Measurements from ENCODE around the gene CACNG6. TPM values are rescaled to one million over a fixed set of nuclear protein-coding genes. Genes with fewer than 3 reads are reported as not detected.
A peak's percentile ranks its signal among the peaks of the same experiment; 100 is the strongest.

Gene CACNG6
- total RNA-seq, 1 experiment from 2014 or later = 2.5 TPM

DNA sequence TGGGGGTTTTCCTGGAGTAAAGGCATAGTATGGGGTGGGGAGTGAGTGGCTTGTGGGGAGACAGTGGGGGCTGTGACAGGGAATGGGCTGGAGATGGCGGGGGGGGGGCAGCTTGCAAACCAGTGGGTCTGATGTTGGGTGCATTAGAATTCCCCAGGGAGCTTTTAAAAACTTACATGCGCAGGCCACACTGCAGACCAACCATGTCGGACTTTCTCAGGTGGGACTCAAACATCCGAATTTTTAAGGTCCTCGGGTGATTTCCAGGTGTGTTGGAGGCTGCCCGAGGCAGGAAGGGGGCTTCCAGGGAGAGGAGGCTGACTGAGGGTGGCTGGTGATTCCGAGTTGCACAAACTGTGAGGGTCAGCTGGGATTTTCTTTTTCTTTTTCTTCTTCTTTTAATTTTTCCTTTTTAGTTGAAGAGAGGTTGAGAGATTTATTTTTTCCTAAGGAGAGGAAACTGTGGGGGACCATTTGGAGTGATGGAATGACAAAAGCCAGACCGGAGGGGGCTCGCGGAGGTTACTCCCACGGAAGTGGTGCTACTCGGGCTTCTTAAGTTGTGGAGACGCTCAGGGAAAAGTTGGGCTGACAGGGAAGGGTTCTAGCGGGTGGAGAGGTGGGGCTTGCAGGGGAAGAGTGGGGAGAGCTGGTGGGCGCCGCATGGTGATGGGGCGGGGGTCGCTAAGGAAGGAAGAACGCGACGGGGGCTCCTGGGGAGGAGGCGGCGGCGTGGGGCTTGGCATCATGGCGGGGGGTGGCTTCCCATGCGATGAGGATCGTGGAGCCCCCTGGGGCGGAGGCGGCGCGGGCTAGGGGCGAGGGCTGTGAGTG lies 29.7 kb upstream of the CACNG6 start:
- DNase-seq (ENCODE audit: low spot score) (no peak), ATAC-seq (peak; percentile 5; the same call in 1 of the 2 replicates)
- Mint-ChIP-seq H3K27me3 (ENCODE audit: low read depth) (peaks cover 5% of the 10 kb centered on the region; the same call in 1 of the 2 replicates), H3K36me3 (peaks cover 23% of the 10 kb centered on the region), H3K4me3 (peak overlapping the region; percentile 79), H3K27ac (no peak overlapping the region), H3K9me3 (no peaks in the 10 kb centered on the region), H3K4me1 (peaks cover 49% of the 10 kb centered on the region)
- POLR2A ChIA-PET = interaction anchor here (1.1 to 1.3 kb wide), 3 partner anchors 19 to 93 kb away, joined by 5 to 7 read pairs (median 5); partner anchors contain the start of gene MYADM
- CTCF ChIA-PET = interaction anchor here (1.0 to 6.4 kb wide), 8 partner anchors 14 to 68 kb away, joined by 3 to 38 read pairs (median 6); partner anchors contain the start of gene CACNG7
- TF ChIP-seq, protein P1, sequence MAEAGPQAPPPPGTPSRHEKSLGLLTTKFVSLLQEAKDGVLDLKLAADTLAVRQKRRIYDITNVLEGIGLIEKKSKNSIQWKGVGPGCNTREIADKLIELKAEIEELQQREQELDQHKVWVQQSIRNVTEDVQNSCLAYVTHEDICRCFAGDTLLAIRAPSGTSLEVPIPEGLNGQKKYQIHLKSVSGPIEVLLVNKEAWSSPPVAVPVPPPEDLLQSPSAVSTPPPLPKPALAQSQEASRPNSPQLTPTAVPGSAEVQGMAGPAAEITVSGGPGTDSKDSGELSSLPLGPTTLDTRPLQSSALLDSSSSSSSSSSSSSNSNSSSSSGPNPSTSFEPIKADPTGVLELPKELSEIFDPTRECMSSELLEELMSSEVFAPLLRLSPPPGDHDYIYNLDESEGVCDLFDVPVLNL (CRISPR knock-in tag; IDR thresholded peaks at IDR 0.05; ENCODE audit: borderline replicate concordance, low read depth) = no peak
- TF ChIP-seq CBFB (CRISPR knock-in tag; IDR thresholded peaks at IDR 0.05; ENCODE audit: low read depth) (no peak), NR1H2 (CRISPR knock-in tag; IDR thresholded peaks at IDR 0.05) (no peak)

DNA sequence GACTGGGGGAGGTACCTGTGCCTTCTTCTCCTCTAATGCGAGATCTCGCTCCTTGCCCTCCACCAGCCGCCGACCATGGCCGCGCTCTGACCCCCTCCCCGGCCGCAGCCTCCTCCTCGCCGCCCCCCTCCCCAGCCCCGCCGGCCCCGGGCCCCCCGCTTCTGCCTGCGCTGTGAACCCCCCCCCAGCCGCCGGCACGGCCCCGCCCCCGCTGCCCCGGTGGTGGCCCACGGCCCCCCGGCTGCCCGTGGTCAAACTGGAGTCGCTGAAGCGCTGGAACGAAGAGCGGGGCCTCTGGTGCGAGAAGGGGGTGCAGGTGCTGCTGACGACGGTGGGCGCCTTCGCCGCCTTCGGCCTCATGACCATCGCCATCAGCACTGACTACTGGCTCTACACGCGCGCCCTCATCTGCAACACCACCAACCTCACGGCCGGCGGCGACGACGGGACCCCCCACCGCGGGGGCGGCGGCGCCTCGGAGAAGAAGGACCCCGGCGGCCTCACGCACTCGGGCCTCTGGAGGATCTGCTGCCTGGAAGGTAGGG lies 28.5 kb upstream of the CACNG6 start, which contains the start of gene CACNG8:
Gene CACNG8, plus strand, starts transcription at position 51 of the 545 bp plus-strand sequence.
- CTCF ChIA-PET = interaction anchor here (0.7 to 1.8 kb wide), 4 partner anchors 21 to 170 kb away, joined by 3 to 4 read pairs (median 4); no protein-coding TSS in a partner anchor
- H3K4me3 Mint-ChIP-seq = peak within 1 kb of the TSS; percentile 79
- H3K27ac Mint-ChIP-seq = no peak within 1 kb of the TSS
- no peaks in the 10 kb centered on the region for H3K9me3 Mint-ChIP-seq
- DNase-seq (ENCODE audit: low spot score) (no peak), ATAC-seq (no peak)
- TF ChIP-seq, protein P2, sequence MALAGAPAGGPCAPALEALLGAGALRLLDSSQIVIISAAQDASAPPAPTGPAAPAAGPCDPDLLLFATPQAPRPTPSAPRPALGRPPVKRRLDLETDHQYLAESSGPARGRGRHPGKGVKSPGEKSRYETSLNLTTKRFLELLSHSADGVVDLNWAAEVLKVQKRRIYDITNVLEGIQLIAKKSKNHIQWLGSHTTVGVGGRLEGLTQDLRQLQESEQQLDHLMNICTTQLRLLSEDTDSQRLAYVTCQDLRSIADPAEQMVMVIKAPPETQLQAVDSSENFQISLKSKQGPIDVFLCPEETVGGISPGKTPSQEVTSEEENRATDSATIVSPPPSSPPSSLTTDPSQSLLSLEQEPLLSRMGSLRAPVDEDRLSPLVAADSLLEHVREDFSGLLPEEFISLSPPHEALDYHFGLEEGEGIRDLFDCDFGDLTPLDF (CRISPR knock-in tag; IDR thresholded peaks at IDR 0.05) = 0 out of 2 replicates have a peak, but pooled peaks have one; percentile 49
- TF ChIP-seq, protein P3, sequence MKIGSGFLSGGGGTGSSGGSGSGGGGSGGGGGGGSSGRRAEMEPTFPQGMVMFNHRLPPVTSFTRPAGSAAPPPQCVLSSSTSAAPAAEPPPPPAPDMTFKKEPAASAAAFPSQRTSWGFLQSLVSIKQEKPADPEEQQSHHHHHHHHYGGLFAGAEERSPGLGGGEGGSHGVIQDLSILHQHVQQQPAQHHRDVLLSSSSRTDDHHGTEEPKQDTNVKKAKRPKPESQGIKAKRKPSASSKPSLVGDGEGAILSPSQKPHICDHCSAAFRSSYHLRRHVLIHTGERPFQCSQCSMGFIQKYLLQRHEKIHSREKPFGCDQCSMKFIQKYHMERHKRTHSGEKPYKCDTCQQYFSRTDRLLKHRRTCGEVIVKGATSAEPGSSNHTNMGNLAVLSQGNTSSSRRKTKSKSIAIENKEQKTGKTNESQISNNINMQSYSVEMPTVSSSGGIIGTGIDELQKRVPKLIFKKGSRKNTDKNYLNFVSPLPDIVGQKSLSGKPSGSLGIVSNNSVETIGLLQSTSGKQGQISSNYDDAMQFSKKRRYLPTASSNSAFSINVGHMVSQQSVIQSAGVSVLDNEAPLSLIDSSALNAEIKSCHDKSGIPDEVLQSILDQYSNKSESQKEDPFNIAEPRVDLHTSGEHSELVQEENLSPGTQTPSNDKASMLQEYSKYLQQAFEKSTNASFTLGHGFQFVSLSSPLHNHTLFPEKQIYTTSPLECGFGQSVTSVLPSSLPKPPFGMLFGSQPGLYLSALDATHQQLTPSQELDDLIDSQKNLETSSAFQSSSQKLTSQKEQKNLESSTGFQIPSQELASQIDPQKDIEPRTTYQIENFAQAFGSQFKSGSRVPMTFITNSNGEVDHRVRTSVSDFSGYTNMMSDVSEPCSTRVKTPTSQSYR (CRISPR knock-in tag; IDR thresholded peaks at IDR 0.05) = no peak
- TF ChIP-seq SMAD4 (CRISPR knock-in tag; IDR thresholded peaks at IDR 0.05) (no peak), FOXP1 (CRISPR knock-in tag; IDR thresholded peaks at IDR 0.05; ENCODE audit: borderline replicate concordance) (no peak)
- TF ChIP-seq, protein P4, sequence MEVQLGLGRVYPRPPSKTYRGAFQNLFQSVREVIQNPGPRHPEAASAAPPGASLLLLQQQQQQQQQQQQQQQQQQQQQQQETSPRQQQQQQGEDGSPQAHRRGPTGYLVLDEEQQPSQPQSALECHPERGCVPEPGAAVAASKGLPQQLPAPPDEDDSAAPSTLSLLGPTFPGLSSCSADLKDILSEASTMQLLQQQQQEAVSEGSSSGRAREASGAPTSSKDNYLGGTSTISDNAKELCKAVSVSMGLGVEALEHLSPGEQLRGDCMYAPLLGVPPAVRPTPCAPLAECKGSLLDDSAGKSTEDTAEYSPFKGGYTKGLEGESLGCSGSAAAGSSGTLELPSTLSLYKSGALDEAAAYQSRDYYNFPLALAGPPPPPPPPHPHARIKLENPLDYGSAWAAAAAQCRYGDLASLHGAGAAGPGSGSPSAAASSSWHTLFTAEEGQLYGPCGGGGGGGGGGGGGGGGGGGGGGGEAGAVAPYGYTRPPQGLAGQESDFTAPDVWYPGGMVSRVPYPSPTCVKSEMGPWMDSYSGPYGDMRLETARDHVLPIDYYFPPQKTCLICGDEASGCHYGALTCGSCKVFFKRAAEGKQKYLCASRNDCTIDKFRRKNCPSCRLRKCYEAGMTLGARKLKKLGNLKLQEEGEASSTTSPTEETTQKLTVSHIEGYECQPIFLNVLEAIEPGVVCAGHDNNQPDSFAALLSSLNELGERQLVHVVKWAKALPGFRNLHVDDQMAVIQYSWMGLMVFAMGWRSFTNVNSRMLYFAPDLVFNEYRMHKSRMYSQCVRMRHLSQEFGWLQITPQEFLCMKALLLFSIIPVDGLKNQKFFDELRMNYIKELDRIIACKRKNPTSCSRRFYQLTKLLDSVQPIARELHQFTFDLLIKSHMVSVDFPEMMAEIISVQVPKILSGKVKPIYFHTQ (CRISPR knock-in tag; IDR thresholded peaks at IDR 0.05) = no peak
- TF ChIP-seq, protein P5, sequence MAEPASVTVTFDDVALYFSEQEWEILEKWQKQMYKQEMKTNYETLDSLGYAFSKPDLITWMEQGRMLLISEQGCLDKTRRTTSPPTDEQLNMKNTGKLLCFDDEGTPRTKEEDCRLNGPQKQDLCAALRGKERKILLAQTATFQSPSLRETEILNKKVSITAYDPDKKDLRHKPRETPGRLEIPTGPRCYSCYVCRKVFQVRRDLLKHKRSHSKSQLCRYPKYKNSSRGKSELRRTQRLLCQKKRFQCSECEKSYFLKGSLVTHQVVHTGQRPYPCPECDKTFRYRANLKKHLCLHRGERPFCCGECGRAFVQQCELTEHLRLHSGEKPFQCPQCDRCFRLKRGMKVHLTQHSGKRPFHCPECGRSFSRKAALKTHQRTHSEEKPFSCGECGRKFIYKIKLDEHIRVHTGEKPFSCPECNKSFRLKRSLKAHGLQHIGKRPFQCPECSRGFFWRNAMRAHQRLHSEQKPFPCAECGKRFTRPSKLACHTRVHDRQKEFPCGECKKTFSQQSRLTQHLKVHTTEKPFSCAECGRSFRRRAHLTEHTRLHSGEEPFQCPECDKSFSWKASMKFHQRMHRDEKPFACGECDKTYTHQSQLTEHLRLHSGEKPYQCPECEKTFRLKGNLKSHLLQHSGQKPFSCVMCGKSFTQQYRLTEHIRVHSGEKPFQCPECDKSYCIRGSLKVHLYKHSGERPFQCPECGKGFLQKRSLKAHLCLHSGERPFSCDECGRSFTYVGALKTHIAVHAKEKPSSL (CRISPR knock-in tag; conservative IDR thresholded peaks at IDR 0.05) = no peak
- TF ChIP-seq, protein P6, sequence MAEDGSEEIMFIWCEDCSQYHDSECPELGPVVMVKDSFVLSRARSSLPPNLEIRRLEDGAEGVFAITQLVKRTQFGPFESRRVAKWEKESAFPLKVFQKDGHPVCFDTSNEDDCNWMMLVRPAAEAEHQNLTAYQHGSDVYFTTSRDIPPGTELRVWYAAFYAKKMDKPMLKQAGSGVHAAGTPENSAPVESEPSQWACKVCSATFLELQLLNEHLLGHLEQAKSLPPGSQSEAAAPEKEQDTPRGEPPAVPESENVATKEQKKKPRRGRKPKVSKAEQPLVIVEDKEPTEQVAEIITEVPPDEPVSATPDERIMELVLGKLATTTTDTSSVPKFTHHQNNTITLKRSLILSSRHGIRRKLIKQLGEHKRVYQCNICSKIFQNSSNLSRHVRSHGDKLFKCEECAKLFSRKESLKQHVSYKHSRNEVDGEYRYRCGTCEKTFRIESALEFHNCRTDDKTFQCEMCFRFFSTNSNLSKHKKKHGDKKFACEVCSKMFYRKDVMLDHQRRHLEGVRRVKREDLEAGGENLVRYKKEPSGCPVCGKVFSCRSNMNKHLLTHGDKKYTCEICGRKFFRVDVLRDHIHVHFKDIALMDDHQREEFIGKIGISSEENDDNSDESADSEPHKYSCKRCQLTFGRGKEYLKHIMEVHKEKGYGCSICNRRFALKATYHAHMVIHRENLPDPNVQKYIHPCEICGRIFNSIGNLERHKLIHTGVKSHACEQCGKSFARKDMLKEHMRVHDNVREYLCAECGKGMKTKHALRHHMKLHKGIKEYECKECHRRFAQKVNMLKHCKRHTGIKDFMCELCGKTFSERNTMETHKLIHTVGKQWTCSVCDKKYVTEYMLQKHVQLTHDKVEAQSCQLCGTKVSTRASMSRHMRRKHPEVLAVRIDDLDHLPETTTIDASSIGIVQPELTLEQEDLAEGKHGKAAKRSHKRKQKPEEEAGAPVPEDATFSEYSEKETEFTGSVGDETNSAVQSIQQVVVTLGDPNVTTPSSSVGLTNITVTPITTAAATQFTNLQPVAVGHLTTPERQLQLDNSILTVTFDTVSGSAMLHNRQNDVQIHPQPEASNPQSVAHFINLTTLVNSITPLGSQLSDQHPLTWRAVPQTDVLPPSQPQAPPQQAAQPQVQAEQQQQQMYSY (CRISPR knock-in tag; IDR thresholded peaks at IDR 0.05) = no peak
- TF ChIP-seq, protein P7, sequence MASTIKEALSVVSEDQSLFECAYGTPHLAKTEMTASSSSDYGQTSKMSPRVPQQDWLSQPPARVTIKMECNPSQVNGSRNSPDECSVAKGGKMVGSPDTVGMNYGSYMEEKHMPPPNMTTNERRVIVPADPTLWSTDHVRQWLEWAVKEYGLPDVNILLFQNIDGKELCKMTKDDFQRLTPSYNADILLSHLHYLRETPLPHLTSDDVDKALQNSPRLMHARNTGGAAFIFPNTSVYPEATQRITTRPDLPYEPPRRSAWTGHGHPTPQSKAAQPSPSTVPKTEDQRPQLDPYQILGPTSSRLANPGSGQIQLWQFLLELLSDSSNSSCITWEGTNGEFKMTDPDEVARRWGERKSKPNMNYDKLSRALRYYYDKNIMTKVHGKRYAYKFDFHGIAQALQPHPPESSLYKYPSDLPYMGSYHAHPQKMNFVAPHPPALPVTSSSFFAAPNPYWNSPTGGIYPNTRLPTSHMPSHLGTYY (CRISPR knock-in tag; IDR thresholded peaks at IDR 0.05) = no peak
- TF ChIP-seq, protein P1 (CRISPR knock-in tag; IDR thresholded peaks at IDR 0.05; ENCODE audit: borderline replicate concordance, low read depth) = no peak
- peaks cover 38% of the 10 kb centered on the region for H3K4me1 Mint-ChIP-seq
- H3K27me3 Mint-ChIP-seq (ENCODE audit: low read depth) = peaks cover 5% of the 10 kb centered on the region; the same call in 1 of the 2 replicates
- POLR2A ChIA-PET = no interaction called here
- peaks cover 33% of the 10 kb centered on the region for H3K36me3 Mint-ChIP-seq
